Activated CD4-positive, alpha-beta T cell treated with anti-CD3 and anti-CD28 coated beads, Interleukin-2, amount 50 U/mL, for 48 hours (primary cell): ENCODE measurements around the gene SHLD1.

ENCODE experiments used
- DNase-seq, 2 experiments: peaks; one replicate each; pipeline ENCODE4 v3.0.0-alpha.2; 2020

The SHLD1 gene

GRCh38 chr20:5899444-5899843, 149.2 kb downstream of the SHLD1 start:
- DNase-seq: no peak

GRCh38 chr20:5900908-5901307, 150.7 kb downstream of the SHLD1 start:
- DNase-seq: no peak

GRCh38 chr20:5908981-5909380, 158.8 kb downstream of the SHLD1 start:
- no peak for DNase-seq

GRCh38 chr20:5910186-5910585, 160.0 kb downstream of the SHLD1 start:
- DNase-seq: no peak

- DNase-seq: no peak
Observed at GRCh38 chr20:5913166-5913565, 163.0 kb downstream of the SHLD1 start.
